GM18502 (cell line): Measurements from ENCODE around the gene RBBP8NL.

Experiments
- ATAC-seq: cut with Tn5 transposase; IDR thresholded peaks from one replicate; pipeline ENCODE4 v1.9.1; 2021; ENCODE audit warnings: mild to moderate bottlenecking; ENCODE audit not compliant: unreplicated experiment, poor library complexity

The RBBP8NL gene

GRCh38 chr20:62366370-62367135 lies 60.8 kb downstream of the RBBP8NL start:
- ATAC-seq = peak; percentile 24

DNA sequence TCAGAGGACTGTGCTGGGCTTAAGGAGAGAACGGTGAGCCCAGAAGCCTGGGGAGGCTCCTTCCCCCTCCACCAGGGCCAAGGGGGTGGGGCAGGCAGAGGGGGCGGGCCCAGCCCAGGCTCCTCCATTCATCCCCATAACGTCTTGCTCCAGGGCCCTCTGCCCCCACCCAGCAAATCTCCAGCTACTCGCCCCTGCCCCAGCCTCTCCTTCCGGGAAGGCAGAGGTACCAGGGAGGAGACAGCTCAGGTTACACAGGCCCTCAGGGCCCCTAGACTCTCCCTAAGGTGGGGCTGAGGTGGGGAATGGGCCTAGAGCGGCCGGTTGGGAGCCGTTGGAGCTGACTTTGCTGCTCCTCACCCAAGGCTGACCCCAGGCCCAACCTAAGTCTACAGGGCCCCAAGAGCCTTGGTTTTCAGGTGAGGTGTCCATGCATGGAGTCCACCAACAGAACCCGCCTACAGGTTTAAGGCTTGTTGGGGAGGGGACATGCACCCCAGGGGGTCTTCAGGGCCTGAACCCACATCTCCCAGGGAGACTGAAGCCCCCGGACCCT lies 61.4 kb downstream of the RBBP8NL start:
- ATAC-seq = no peak

GRCh38 chr20:62364911-62365736 lies 62.2 kb downstream of the RBBP8NL start:
- no peak for ATAC-seq

- no peak for ATAC-seq
Measured at GRCh38 chr20:62363920-62364851, 63.2 kb downstream of the RBBP8NL start.

DNA sequence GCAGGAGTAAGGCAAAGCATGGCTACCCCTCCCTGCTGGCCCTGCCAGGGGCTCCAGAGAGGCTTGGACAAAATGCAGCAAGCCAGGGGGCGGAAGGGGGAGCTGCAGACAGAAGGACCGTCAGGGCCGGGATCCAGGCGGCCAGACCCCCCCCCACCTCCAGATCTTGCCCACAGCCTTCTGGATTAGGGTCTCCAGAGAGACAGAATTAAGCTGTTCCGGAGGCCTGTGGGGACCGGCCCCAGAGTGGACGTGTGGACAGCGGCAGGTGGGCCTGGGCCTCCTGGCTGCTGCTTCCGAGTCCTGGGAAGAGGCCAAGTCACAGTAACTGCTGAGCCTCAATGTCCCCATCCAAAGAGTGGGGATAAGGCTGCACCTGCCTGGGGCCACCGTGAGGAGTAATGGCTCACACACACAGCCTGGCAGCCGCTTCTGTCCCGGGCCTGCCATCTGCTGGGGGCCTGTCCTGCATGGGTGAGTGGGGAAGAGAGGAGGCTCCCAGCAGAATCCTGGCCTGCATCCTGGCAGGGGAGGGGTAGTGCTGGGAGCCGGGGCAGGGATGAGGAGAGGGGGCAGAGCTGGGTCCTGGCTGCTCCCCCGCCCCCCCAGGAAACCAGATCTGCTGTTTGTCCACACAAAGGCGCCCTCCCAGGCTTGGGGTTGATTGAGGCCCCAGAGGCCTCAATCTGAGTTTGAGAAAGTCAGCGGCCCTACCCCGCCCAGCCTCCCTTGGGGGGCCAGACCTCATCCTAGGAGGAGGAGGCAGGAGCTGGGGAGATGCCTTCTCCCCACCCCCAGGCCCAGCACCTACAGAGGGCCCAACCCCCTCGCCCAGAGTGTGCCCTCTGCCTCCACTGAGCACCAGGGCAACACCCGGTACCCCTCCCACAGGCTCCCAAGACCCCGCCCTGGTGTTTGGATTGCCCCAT lies 64.1 kb downstream of the RBBP8NL start:
- no peak for ATAC-seq

DNA sequence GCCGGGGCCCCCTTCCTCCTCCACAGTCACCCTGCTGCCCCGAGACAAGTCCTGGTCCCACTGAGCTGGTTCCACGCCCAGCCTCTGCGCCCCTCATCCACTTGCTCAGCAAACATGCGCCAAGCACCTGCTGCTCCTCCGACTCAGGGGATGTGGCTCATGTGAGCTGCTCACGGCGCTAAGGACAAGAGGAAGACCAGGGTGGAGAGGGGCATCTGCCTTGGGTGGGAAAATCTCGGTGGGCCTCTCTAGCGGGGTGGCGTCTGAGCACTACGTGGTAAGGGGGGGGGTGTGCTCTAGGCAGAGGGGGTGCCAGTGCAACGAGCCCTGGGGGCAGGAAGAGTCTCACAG lies 64.8 kb downstream of the RBBP8NL start:
- no peak for ATAC-seq

DNA sequence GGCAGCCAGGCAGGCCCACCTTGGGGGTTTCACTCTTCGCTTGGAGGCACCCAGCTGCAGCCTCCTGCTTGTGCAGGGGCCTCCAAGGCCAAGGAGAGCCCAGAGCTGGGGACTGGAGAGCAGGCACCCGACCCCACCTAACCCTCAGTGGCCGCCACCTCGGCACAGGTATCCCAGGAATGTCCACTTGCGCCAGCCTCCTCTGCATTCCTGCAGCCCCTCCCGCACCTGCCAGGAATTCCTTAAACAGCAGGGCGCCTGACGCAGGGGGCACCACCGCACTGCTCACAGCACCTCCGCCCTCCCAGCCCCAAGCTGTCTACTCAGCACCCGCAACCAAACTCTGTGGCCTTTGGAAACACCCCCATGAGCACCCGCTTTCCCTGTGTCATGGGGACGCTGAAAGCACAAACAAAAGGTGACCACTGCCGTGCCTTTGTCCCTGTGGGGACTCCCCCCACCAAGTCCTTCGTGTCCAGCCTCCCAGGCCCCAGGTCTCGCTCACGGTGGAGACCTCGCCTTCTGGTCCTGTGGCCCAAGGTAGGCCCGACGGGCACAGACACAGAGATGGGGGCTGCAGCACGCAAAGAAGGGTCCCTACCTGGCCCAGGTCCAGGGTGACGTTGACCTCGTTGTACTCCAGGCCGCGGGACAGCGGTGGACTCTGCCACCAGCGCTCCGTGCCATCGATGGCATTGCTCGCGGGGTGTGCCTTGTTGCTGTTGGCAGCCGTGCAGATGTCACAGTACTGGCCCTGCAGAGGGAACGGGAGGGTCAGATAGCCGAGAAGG lies 65.3 kb downstream of the RBBP8NL start:
- ATAC-seq = no peak

DNA sequence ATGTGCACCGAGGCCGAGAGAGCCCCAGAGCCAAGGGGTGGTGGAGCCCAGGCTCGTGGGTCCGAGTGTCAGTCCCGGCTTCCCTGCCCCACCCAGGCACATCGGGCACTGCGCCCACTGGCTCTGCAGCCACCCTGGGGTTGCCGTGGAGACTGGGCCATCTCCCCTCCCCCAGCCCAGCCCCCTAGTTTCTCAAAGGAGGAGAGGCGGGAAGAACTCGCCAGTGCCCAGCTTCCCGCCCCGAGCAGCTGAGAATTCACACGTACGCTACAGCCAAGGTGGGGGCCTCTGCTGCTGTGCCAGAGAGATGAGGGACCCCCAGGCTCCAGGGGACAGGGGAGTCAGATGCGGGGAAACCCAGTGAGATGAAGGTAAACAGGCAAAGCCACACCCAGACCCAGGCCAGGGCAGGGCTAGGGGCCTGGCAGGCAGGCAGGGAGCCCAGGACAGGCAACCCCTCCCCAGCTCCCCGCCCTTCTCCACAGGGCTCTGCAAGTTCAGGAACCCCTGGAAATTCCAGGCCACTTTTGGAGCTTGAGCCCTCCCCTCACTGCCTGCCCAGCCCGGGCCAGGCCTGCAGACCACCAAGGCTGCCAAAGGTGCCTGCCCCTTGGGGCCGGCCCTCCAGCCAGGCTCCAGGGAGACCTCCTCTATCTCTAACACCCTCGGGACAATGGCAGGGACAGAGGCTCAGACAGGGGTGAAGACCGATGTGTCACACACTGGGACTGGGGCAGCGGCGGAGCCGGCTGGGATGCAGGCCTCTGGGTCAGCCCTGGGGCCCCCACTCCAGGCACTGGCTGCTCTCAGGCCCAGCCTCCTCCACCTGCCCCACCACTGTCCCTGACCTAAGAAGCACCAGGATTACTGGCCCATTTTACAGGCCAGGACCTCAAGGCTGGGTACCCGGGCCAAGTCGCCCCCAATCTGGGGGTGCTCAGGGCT lies 66.2 kb downstream of the RBBP8NL start:
- ATAC-seq = no peak
